NCI-H187 (cell line): ENCODE data around the gene AFAP1.

ENCODE experiments used
- DNase-seq, 2 experiments: peaks; one replicate each; lab custom pipeline; 2025; lab: John Stamatoyannopoulos, UW

AFAP1 gene

GRCh38 chr4:7893539-7893938 is 46.1 kb downstream of the AFAP1 start:
- DNase-seq, result no peak

GRCh38 chr4:7892212-7893019 is 47.2 kb downstream of the AFAP1 start:
- DNase-seq, result peak in 1 of 2 experiments; percentile 25

- DNase-seq, result no peak
Measured at GRCh38 chr4:7890635-7891393, 48.8 kb downstream of the AFAP1 start.

- no peak for DNase-seq
Measured at GRCh38 chr4:7887436-7887835, 52.2 kb downstream of the AFAP1 start.

DNA sequence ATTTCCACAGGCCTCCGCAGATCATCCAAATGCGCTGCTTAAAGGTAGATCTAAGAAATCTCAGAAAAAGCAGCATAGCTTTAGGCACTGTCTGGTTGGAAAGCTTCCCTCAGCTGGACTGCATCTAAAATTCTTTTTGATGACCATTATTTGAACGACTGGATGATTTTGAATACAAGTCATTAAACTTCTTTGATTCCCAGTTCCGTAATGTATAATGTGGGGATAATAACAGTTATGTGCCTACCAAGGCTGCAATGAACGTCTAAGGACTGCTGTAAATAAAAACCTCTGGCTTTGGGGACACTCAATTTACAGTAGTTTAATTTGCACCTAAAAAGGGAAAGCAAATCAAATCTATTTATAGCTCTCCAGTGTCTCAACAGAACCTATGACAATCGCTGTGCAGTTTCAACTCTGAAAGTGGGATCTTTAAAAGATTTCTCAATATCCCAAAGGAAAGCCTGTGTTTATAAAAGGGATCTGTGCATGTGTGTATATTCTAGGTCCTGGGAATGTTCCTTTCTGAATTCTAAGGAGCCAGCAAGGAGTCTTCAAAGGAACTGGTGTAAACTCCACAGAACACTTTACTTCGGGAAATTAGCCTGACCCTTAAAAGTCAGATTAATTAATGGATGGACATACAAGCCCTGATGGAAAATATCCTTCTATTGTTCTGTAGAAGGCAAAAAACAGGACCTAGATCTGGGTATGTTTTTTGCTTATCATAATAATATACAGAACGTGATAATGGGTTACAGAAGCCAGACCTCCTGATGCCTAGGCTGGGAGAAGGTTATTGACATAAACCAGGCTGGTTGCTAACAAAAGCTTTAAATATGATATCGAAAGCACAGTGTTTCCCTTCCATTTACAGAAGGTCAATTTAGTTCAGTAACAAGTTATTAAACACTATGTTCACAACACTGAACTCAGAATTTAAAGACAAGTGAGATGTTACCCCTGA is 53.4 kb downstream of the AFAP1 start:
- DNase-seq, result no peak

DNA sequence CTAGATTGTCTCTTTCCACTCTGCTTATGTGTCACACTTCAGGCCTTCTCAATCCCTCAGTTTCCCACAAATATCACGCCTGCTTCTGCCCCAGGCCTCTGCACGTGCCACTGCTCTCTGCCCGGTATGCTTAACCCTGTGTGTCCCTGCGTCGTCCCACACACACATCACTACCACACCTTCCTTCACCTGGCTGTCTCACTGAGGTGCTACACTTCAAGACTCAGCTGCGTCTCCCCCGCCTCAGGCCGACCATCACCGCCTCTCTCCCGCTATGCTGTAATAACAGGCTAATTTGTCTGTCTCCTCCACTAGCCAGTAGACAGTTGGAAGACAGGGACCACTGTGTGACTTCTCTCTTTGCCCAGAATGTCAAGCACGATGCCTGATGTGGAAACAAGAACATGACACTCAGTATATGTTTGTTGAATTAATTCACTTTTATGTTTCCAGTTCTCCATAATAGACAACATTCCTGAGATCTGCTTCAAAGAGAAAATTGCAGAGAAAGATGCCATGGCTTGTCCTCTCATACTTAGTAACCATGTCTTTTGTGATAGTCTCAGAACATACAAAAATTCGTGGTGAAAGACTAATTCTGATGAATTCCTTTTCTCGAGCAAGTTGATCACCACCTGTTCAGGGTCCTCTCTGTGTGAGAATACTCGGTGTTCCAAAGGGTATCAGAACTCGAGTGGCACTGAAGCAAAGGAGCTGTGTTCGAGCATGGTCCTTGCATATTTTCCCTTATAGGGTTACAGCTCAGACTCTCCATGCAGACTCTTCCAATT is 54.2 kb downstream of the AFAP1 start:
- DNase-seq, result no peak

GRCh38 chr4:7880683-7881082 is 59.0 kb downstream of the AFAP1 start:
- DNase-seq, result no peak

GRCh38 chr4:7879127-7879526 is 60.5 kb downstream of the AFAP1 start:
- no peak for DNase-seq

DNA sequence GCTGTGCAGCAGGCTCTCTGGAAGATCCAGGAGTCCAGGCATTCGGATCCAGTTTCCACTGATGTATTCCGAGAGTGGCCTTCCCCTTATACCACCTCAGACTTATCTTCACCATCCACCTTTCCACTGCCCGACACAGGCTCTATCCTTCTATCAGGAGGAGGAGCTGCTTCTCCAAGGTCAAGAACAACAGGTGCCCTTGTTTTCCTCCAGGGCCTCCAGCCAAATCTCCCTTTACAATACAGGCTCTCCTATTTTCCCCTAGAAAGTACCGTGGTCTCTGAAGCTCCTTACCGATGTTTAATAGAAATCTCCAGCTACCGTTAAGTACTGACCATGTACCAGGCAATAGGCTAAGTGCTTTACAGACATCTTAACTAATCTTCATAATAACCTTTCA is 61.3 kb downstream of the AFAP1 start:
- DNase-seq, result no peak

DNA sequence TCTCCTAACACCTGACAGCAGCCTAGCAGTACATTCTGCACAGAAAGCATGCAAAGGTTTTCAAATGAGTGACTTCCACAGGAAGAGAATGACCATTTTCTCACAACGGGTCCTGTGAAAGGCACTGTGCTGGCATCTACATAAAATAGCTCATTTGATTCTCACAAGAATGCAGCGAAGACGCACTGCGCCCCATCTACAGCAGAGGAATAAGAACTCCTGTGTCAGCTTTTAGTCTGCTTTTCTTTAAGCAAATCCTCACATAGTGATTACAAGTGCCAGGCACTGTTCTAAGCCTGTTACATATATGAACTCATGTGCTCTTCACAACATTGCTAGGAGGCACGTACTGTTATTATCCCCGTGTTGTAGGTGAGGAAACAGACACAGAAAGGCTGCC is 62.5 kb downstream of the AFAP1 start:
- DNase-seq, result no peak

- no peak for DNase-seq
Measured at GRCh38 chr4:7876201-7876875, 63.3 kb downstream of the AFAP1 start.

GRCh38 chr4:7874838-7875237 is 64.8 kb downstream of the AFAP1 start:
- no peak for DNase-seq

DNA sequence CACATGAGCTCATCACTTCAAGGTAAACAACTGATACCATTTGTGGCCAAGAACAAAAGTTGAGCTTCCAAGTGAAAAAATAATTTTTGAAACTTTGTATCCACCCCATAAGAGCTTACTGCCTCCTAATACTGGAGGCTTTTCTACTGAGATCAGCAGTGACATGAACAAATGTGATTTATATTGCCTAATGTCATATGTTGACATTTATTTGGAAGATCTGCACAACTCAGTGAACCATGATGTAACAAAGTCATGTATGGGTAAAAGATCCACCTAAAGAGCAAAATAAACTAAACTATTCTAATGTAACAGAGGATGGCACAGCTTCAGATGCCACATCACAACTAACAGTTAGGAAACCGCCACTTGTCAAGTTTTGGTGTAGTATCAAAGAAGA is 65.8 kb downstream of the AFAP1 start:
- no peak for DNase-seq

DNA sequence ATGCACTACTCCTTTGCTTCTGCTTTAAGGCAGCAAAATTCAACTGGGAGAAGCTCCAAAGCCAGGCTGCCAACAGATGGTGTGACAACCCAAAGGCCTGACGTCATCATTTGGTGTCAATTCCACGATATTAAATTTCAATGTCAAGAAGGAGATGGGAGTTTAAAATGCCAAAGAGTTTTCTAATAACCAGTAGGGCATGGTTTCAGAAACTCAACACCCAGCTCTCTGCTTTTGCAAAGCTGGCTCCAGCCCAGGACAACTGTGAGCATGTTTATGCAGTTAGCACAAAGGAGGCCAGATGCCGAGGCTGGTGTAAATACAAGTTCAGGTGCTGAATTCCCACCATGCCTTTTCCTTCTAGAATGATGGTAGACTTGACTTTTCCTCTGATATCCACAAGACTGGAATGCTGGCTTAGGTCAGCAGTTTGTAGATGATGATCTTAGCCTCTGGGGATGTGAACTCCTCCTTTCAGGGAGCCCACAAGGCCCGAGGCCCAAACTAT is 67.3 kb downstream of the AFAP1 start:
- DNase-seq, result no peak

- DNase-seq, result no peak
Measured at GRCh38 chr4:7871356-7871755, 68.3 kb downstream of the AFAP1 start.

DNA sequence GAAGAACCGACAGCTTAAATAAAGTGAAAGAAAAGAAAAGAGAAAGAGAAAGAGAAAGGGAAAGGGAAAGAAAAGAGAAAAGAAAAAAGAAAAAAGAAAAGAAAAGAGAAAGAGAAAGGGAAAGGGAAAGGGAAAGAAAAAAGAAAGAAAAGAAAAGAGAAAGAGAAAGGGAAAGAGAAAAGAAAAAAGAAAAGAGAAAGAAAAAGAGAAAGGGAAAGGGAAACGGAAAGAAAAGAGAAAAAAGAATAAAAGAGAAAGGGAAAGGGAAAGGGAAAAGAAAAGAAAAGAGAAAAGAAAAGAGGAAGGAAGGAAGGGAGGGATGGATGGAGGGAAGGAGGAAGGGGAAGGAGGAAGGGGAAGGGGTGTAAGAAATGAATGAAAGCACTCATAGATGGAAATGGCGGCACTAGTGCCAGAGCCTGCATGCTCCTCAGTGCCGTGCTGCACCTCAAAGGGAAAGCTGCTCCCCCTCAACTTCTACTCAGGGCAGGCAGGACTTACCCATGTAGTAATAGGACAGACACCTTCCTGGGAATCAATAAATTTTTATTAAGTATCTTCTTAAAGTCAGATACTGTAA is 70.7 kb downstream of the AFAP1 start:
- DNase-seq, result no peak

DNA sequence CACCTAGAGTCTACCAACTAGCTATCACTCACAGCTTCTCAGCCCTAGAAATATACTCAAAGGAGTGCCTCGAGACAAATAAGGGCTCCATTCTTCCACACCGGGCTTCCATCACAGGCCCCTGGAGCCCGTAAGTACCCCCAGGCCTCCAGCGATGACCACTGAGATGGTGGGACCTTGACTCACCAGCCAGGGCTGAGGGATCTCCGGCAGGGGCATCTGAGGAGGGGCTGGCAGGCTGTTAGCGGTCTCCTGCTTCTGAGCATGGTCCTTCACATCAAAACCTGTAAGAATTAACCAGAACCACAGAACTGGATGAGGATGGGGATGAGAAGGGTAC is 71.3 kb downstream of the AFAP1 start:
- DNase-seq, result no peak

GRCh38 chr4:7867701-7868435 is 71.8 kb downstream of the AFAP1 start:
- DNase-seq, result no peak

DNA sequence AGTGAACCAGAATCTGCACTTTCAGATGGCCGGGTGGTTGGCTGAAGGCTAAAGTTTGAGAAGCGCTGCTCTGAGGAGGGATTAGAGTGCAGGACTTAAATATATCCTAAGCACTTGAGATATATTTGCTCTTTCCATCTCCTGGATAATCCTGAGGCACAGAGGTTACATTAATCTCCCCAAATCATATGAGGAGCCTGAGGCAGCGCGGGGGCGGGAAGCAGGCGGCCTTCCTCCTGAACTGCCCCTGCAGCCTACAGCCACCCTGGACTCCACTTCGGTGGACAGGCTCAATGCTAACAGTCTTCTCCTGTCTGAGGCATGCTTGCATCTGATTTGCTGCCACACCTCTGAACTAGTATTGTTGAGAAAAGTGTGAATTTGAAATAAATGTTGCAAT is 72.5 kb downstream of the AFAP1 start:
- DNase-seq, result no peak

DNA sequence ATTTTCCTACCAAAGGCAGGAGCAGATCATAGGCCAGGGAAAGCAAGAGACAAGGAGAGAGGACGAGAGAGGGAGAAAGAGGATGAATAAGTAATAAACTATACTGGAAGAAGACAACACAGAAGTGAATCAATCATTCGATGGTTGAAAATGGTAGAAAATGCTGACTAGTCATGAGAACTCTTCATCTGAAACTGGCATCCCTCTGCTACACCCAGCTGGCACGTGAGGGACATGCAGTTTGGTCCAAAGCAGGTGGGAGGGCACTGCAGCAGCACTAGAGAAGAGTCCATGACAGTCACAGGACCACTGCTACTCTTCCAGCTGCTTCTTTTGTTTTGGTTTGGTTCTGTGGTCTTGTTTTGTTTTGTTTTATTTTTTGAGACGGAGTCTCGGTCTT is 74.1 kb downstream of the AFAP1 start:
- no peak for DNase-seq
